Motor neuron (in vitro differentiated cells): ENCODE results near the gene PRKX. TPM values are rescaled to one million over a fixed set of nuclear protein-coding genes. Genes with fewer than 3 reads are reported as not detected.
"Not testable (repeated sequence)": the region's sequence is repeated elsewhere in the genome, so short reads cannot be mapped to it uniquely, and the experiment has no call there.

Experiments used
- ATAC-seq, 8 experiments: fragments of 200-7000 bp; cut with Tn5 transposase; replicated peaks in 6 of 8; 2 replicates each; pipeline ENCODE4 v1.8.0; 2021; ENCODE audit warnings: mild to moderate bottlenecking in 8 of 8, moderate library complexity in 8 of 8
- H3K27ac ChIP-seq, 2 donors: fragments of 250-450 bp; sonication (Bioruptor Pico); 2 replicates each; pipeline ENCODE4 v1.9.0; 2021; ENCODE audit warnings: antibody characterized with exemption in 2 of 2, mild to moderate bottlenecking in 2 of 2, moderate library complexity in 1 of 2
- H3K4me1 ChIP-seq, 2 donors: fragments of 250-450 bp; sonication (Bioruptor Pico); replicated peaks in 1 of 2; 2 replicates each; pipeline ENCODE4 v1.6.1; 2021; ENCODE audit warnings: antibody characterized with exemption in 2 of 2, mild to moderate bottlenecking in 2 of 2, moderate library complexity in 1 of 2
- H3K4me3 ChIP-seq, 5 donors: fragments of 250-450 bp; sonication (Bioruptor Pico); 2 replicates each; pipeline ENCODE4 v1.9.0; 2021; ENCODE audit warnings: antibody characterized with exemption in 5 of 5, mild to moderate bottlenecking in 5 of 5, moderate library complexity in 4 of 5
- WGBS, 10 experiments: fragments of 450-650 bp; shearing (Covaris generic); methylation state at CpG; one replicate each; pipeline ENCODE4 v1.0.0; 2022; 5-methylcytosine and 5-hydroxymethylcytosine counted together
- in situ Hi-C, 9 experiments: fragments of 400-800 bp; cut with MboI; loops; one replicate each; pipeline ENCODE4 v1.15.0; 2021; ENCODE audit warnings: low sequenced_read_pairs in 9 of 9, low pct_unique_long_range_greater_than_20kb in 2 of 9; ENCODE audit not compliant: unreplicated experiment in 9 of 9
- total RNA-seq, 8 experiments: library from RNA; unstranded; fragments of 300-600 nt; gene quantifications; 2 replicates each; pipeline versions ENCODE4 v1.2.3 to v1.2.4, GENCODE V29; 2022

The PRKX gene
- total RNA-seq, 8 experiments from 2014 or later = 7.8 to 25.0 (median 10.4) TPM

DNA sequence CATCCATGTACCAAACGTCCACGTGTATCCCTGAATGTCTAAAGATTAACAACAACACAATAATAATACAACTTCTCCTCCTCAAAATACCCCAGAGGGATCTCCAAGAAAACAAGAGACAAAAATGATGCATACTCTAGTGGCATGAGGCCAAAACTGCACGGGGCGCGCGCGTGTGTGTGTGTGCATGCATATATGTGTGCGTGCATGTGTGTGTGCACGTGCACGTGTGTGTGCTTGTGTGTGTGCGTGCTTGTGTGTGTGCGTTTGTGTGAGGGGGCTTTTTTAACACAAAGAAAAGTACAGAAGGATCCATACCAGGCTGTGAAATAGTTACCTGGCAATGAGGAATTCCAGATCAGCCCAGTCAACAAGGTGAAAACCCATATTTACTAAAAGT, 48.5 kb downstream of the PRKX start:
- no peak overlapping the region for H3K27ac ChIP-seq
- H3K4me1 ChIP-seq = no peaks in the 10 kb centered on the region
- ATAC-seq = no peak
- in situ Hi-C loops = no loop called here
- H3K4me3 ChIP-seq = no peak overlapping the region
- no CpG with 5 or more reads among the region's 12 CpGs for WGBS, 10 experiments

DNA sequence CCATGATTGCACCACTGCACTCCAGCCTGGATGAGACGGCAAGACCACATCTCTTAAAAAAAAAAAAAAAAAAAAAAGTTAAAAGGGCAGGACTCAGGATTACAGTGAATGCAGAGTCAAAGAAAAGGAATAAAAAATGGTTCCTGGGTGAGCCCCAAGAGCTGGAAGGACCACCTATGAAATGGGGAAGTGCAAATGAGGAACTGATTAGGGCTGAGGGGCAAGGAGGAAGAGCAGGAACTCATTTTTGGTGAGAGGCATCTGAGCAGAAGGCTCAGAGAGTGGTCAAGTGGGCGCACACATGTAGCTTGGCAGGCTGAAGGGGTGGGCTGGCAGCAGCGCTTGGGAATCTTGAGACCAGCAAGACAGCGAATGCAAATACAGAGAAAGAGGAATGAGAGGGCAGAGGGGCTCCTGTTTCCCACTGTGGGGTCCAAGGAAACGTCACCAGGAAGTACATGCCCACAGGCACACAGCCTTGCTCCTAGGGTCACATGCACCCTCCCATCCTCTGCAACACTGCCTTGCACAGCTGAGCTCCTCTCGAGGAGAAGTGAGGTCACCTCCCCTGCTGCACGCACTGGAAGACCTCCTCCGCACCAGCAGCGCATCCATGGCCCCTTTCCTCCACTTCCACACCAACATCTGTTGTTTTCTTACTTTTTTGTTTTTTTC, 49.7 kb downstream of the PRKX start:
- H3K4me3 ChIP-seq, H3K27ac ChIP-seq, in situ Hi-C loops, H3K4me1 ChIP-seq, ATAC-seq: not testable (repeated sequence)
- WGBS, 10 experiments = 97% methylated on average over 6 of the region's 9 CpGs; no CpG with 5 or more reads in 9 of the 10 experiments

DNA sequence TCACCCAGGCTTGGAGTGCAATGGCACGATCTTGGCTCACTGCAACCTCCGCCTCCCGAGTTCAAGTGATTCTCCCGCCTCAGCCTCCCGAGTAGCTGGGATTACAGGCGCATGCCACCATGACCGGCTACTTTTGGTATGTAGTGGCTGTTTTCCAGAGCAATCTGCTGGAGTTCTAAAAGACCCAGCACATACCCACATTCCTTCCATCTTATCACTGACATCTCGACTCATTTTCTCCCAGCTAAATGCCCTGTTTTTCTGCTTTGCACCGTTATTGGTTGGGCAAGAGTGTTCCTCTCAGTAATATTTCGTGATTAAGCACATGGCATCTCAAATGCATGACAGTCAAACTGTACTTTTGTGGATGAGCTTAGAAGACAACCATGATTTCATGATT, 53.7 kb downstream of the PRKX start:
- in situ Hi-C loops = no loop called here
- Histone ChIP-seq H3K4me3 (no peak overlapping the region), H3K27ac (no peak overlapping the region), H3K4me1 (no peaks in the 10 kb centered on the region)
- 33 to 87% (median 64%) methylated on average over 1 to 3 of the region's 10 CpGs; no CpG with 5 or more reads in 6 of the 10 experiments for WGBS, 10 experiments
- no peak for ATAC-seq

DNA sequence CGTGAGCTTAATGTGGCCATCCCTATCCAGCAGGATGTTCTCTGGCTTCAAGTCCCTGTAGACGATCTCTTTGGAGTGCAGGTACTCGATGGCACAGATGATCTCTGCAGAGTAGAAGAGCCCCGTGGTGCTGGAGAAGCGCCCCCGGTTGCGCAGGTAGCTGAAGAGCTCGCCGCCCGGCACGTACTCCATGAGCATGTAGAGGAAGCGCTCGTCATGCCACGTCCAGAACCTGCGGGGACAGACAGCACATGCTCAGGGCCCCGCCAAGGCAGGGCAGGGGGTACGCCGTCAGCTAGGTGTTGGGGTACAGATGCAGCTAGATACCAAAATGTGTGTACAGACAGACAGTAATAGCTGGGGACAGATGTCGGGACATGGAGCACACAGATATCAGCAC, 58.3 kb downstream of the PRKX start:
- WGBS, 10 experiments = 100% methylated on average over 1 of the region's 19 CpGs; no CpG with 5 or more reads in 8 of the 10 experiments

DNA sequence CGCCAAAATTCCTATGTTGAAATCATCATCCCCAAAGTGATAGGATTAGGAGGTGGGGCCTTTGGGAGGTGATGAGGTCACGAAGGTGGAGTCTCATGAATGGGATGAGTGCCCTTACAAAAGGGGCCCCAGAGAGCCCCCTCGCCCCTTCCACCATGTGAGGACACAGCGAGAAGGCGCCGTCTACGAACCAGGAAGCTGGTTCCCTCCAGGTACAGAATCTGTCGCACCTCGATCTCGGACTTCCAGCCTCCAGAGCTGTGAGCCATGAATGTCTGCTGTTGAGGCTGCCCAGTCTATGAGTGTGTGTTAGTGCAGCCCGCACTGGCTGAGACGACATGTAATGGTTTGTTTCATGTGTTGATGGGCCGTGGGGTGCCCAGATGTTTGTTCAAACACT, 60.3 kb downstream of the PRKX start:
- Histone ChIP-seq H3K27ac (no peak overlapping the region), H3K4me1 (no peaks in the 10 kb centered on the region), H3K4me3 (no peak overlapping the region)
- no peak for ATAC-seq
- in situ Hi-C loops = no loop called here
- WGBS, 10 experiments = 89 to 100% (median 90%) methylated on average over 2 to 6 of the region's 13 CpGs; no CpG with 5 or more reads in 7 of the 10 experiments

More for the DNA sequence above, 58.3 kb downstream of the PRKX start:
- H3K4me3 ChIP-seq = no peak overlapping the region
- H3K4me1 ChIP-seq = no peaks in the 10 kb centered on the region
- no peak for ATAC-seq
- in situ Hi-C loops = no loop called here
- H3K27ac ChIP-seq = no peak overlapping the region

DNA sequence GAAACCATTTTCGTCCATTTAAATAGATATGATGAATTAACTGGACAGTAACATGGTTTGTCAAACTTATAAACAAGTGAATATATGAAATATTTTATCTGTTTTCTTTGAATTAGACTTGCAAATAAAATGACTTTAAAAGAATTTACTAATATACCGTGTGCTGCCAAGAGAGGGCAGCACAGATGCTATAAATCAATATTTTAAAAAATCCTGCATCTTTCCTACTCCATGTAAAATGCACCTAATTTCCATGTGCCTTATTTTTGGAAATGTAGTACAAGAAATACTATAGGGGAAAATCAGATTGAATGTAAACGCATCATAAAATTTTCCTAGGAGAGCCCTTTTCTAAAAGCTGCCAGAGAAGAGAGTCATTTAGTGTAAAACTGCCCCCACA, 62.2 kb downstream of the PRKX start:
- ATAC-seq = peak in 1 of 8 experiments; percentile 41
- WGBS, 10 experiments = 0 to 60% (median 41%) methylated on average over 1 to 3 of the region's 3 CpGs; no CpG with 5 or more reads in 4 of the 10 experiments
- in situ Hi-C loops = no loop called here
- no peak overlapping the region for H3K4me3 ChIP-seq
- no peaks in the 10 kb centered on the region for H3K4me1 ChIP-seq
- H3K27ac ChIP-seq = no peak overlapping the region

DNA sequence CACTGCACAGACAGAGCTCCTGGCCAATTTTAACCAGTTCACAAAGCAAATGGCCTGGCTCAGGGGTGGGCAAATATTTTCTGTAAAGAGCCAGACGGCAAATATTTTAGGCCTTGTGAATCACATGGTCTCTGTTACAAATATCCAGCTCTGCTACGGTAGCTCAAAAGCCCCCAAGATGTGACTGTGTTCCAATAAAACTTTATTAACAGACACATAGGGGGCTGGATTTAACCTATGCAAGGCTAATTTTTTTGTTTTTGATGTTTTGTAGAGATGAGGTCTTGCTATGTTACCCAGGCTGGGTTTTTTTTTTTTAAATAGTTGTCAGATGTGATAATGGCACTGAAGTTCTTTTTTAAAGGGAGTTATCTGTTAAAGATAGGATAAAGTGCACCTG, 65.4 kb downstream of the PRKX start:
- ATAC-seq = no peak
- in situ Hi-C loops = no loop called here
- WGBS, 10 experiments = 86 to 100% (median 100%) methylated on average over 1 to 2 of the region's 2 CpGs; no CpG with 5 or more reads in 6 of the 10 experiments
- Histone ChIP-seq H3K4me1 (no peaks in the 10 kb centered on the region), H3K27ac (no peak overlapping the region), H3K4me3 (no peak overlapping the region)

DNA sequence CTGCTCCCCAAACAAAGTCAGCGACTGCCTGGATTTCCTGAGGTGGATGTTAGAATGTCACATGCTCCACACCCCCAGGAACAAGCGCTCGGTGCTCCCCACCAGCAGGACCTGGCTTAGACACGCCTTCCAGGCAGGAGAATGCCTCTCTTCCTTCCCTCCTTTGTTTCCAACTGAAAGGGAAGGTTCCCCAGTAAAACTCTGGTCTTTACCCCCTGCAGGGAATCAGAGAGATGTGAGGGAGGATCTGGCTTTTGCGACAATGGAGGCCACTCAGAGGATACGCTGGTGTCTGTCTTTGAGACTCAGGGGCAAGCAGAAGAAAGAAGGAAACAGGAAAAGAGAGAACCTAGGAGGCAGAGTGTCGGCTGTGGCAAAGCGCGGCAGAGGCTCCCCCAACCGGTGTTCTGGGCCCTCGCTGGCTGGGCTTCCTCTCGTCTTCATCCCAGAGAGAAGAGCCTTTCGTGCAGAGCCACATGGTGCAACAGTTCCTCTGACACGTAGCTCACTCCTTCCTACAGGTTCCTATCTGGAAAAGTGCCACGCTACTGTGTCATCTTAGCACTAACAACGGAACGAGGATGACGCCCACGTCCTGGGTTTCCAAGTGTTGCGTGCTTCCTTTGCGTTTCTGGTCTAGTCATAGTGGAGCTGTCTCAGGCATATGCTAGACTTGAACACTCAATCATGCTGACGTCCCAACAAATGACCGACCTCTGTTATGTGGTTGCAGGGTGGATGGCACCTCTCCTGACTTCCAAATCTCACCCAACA, 73.4 kb downstream of the PRKX start:
- H3K4me3 ChIP-seq, H3K4me1 ChIP-seq, H3K27ac ChIP-seq, ATAC-seq, in situ Hi-C loops: not testable (repeated sequence)
- WGBS, 10 experiments = 60% methylated on average over 2 of the region's 23 CpGs; no CpG with 5 or more reads in 9 of the 10 experiments

DNA sequence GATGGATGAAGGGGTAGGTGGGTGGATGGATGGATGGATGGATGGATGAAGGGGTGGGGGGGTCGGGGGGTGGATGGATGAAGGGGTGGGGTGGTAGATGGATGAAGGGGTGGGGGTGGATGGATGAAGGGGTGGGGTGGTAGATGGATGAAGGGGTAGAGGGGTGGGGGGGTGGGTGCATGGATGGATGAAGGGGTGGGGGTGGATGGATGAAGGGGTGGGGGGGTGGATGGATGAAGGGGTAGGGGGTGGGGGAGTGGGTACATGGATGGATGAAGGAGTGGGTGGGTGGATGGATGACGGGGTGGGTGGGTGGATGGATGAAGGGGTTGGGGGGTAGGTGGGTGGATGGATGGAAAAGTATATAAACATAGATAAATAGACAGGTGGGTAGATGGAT, 74.2 kb downstream of the PRKX start:
- Histone ChIP-seq H3K4me1 (no peaks in the 10 kb centered on the region), H3K27ac (no peak overlapping the region), H3K4me3 (no peak overlapping the region)
- in situ Hi-C loops = no loop called here
- ATAC-seq = no peak
- WGBS, 10 experiments = no CpG with 5 or more reads among the region's 2 CpGs

DNA sequence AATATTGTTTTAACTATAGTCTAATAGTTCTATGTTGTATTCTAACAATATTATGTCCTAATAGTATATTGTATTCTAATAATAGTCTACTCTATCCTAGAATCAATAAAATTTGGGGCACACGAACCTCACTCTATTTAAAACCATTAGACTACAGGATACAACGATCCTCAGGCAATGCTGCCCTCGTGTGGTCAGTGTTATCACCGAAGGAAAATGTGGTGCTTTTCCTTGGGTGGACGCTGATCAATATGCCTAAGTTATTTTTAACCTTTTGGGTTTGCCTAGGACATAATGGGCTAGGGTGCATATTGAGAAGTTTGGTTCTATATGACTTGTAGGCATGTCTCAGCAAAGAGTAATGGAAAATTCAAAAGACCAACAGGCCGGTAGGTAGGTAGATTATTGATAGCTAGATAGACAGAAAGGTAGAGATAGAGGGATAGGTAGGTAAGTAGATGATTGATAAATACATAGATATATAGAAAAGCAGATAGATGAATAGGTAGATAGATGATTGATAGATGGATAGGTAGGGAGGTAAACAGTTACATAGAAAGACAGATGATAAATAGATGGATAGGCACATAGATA, 75.1 kb downstream of the PRKX start:
- in situ Hi-C loops = no loop called here

DNA sequence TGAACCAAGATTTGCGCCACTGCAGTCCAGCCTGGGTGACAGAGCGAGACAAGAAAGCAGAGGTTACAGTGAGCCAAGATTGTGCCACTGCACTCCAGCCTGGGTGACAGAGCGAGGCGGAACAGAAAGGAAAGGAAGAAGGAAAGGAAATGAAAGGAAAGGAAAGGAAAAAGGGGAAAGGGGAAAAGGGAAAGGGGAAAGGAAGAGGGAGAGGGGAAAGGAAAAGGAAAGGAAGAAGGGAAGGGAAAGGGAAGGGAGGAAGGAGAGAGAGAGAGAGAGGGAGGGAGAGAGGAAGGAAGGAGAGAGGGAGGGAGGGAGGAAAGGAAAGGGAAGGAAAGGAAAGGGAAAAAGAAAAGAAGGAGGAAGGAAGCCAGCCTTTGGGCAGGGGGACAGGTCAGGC, 76.6 kb downstream of the PRKX start:
- in situ Hi-C loops = no loop called here
- Histone ChIP-seq H3K4me1 (no peaks in the 10 kb centered on the region), H3K4me3 (no peak overlapping the region), H3K27ac (no peak overlapping the region)
- ATAC-seq = no peak
- 91 to 100% (median 92%) methylated on average over 2 to 4 of the region's 4 CpGs; no CpG with 5 or more reads in 6 of the 10 experiments for WGBS, 10 experiments

More for the DNA sequence above, 75.1 kb downstream of the PRKX start:
- WGBS, 10 experiments = 0 to 100% (median 27%) methylated on average over 1 to 5 of the region's 6 CpGs; no CpG with 5 or more reads in 3 of the 10 experiments
- H3K4me3 ChIP-seq = no peak overlapping the region
- ATAC-seq = peak in 4 of 8 experiments; percentile 30 to 62 (median 46)
- H3K4me1 ChIP-seq = no peaks in the 10 kb centered on the region
- H3K27ac ChIP-seq = no peak overlapping the region

DNA sequence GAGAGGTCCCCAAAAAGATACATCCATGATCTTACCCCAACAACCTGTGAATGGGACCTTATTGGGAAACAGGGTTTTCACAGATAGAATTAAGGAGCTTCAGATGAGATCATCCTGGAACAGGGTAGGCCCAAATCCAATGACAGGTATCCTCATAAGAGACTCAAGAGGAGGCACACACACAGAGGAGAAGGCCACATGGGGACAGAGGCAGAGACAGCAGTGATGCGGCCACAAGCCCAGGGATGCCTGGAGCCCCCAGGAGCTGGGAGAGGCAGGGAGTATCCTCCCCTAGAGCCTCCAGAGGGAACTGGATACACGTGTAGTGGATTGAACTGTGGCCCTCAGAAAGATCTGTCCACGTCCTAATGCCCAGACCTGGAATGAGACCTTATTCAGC, 82.3 kb downstream of the PRKX start:
- H3K4me1 ChIP-seq = no peaks in the 10 kb centered on the region

DNA sequence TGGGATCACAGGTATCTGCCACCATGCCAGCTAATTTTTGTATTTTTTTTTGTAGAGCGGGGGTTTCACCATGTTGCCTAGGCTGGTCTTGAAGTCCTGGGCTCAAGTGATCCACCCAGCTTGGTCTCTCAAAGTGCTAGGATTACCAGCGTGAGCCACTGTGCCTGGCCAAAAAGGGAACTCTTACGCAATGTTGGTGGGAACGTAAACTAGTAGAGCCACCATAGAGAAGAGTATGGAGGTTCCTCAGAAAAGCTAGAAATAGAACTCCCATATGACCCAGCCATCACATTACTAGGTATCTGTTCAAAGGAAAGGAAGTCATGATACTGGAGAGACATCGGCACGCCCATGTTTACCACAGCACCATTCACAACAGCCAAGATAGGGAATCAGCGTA, 85.9 kb downstream of the PRKX start:
- Histone ChIP-seq H3K4me1 (no peaks in the 10 kb centered on the region), H3K4me3 (no peak overlapping the region), H3K27ac (no peak overlapping the region)
- 80 to 100% (median 100%) methylated on average over 1 to 7 of the region's 7 CpGs; no CpG with 5 or more reads in 4 of the 10 experiments for WGBS, 10 experiments
- in situ Hi-C loops = no loop called here
- ATAC-seq = no peak

More for the DNA sequence above, 82.3 kb downstream of the PRKX start:
- in situ Hi-C loops = no loop called here
- ATAC-seq = no peak
- no peak overlapping the region for H3K4me3 ChIP-seq
- 90% methylated on average over 2 of the region's 3 CpGs; no CpG with 5 or more reads in 9 of the 10 experiments for WGBS, 10 experiments
- no peak overlapping the region for H3K27ac ChIP-seq
